Thymus (tissue), 2 donors: ENCODE measurements around the gene SOCS3. TPM values are rescaled to one million over a fixed set of nuclear protein-coding genes. Genes with fewer than 3 reads are reported as not detected.

Source experiments
- polyA plus RNA-seq: library from polyadenylated mRNA; stranded (reverse); fragments of 200-250 nt; gene quantifications from one replicate; pipeline ENCODE4 v1.2.3, GENCODE V29; 2013
- total RNA-seq: library from RNA; stranded (reverse); fragments of 120-200 nt; gene quantifications from one replicate; pipeline ENCODE4 v1.2.4, GENCODE V29; 2013
- donor health status: healthy.

The SOCS3 gene
- total and polyA plus RNA-seq, 2 donors: 59.5 to 126 TPM

Other genes with a start within 250 kb of the SOCS3 start
- 83.7 TPM for gene TMC6, start 231.3 kb downstream of the SOCS3 start, total RNA-seq
- gene TMC6, start 231.3 kb downstream of the SOCS3 start, polyA plus RNA-seq: 174 TPM
- gene TMC8, start 229.3 kb downstream of the SOCS3 start, total RNA-seq: 28.6 TPM
- gene TMC8, start 229.3 kb downstream of the SOCS3 start, polyA plus RNA-seq: 196 TPM
- gene C17orf99, start 213.7 kb downstream of the SOCS3 start, total RNA-seq: 2.2 TPM
- 9.8 TPM for gene C17orf99, start 213.7 kb downstream of the SOCS3 start, polyA plus RNA-seq
- gene SYNGR2, start 191.5 kb downstream of the SOCS3 start, total RNA-seq: 47.1 TPM
- gene SYNGR2, start 191.5 kb downstream of the SOCS3 start, polyA plus RNA-seq: 149 TPM
- 32.3 TPM for gene TK1, start 173.0 kb downstream of the SOCS3 start, total RNA-seq
- gene TK1, start 173.0 kb downstream of the SOCS3 start, polyA plus RNA-seq: 3.8 TPM
- gene AFMID, start 172.7 kb downstream of the SOCS3 start, total RNA-seq: 29.1 TPM
- gene AFMID, start 172.7 kb downstream of the SOCS3 start, polyA plus RNA-seq: 19.9 TPM
- gene BIRC5, start 145.8 kb downstream of the SOCS3 start, total RNA-seq: 53.2 TPM
- 6.8 TPM for gene BIRC5, start 145.8 kb downstream of the SOCS3 start, polyA plus RNA-seq
- gene TMEM235, start 128.4 kb downstream of the SOCS3 start, total RNA-seq: 1.8 TPM
- 0.50 TPM for gene TMEM235, start 128.4 kb downstream of the SOCS3 start, polyA plus RNA-seq
- 34.6 TPM for gene PGS1, start 18.6 kb upstream of the SOCS3 start, total RNA-seq
- gene PGS1, start 18.6 kb upstream of the SOCS3 start, polyA plus RNA-seq: 32.1 TPM
- gene DNAH17, start 217.3 kb upstream of the SOCS3 start, total RNA-seq: 0.28 TPM
- 0.30 TPM for gene DNAH17, start 217.3 kb upstream of the SOCS3 start, polyA plus RNA-seq